Astrocyte of the cerebellum (primary cell): Measurements from ENCODE around the gene PPEF1.
"Not testable (repeated sequence)": the region's sequence is repeated elsewhere in the genome, so short reads cannot be mapped to it uniquely, and the experiment has no call there.

Source experiments
- DNase-seq: peaks from one replicate; pipeline ENCODE4 v3.0.0-alpha.2; 2011; ENCODE audit warnings: low read depth
- H3K4me3 ChIP-seq: 2 replicates; pipeline ENCODE4 v1.5.1; 2011; ENCODE audit warnings: mild to moderate bottlenecking, low read depth, low read length, moderate library complexity
- in situ Hi-C: cut with HindIII; loops from 2 replicates; pipeline ENCODE4 v1.10.0; 2017; ENCODE audit warnings: low sequenced_read_pairs
- TF ChIP-seq, protein P1 (sequence below): IDR thresholded peaks from 2 replicates; pipeline ENCODE4 v1.5.1; 2012; ENCODE audit warnings: low read length, low read depth, moderate library complexity, mild to moderate bottlenecking; ENCODE audit errors: missing control alignments

PPEF1 gene

DNA sequence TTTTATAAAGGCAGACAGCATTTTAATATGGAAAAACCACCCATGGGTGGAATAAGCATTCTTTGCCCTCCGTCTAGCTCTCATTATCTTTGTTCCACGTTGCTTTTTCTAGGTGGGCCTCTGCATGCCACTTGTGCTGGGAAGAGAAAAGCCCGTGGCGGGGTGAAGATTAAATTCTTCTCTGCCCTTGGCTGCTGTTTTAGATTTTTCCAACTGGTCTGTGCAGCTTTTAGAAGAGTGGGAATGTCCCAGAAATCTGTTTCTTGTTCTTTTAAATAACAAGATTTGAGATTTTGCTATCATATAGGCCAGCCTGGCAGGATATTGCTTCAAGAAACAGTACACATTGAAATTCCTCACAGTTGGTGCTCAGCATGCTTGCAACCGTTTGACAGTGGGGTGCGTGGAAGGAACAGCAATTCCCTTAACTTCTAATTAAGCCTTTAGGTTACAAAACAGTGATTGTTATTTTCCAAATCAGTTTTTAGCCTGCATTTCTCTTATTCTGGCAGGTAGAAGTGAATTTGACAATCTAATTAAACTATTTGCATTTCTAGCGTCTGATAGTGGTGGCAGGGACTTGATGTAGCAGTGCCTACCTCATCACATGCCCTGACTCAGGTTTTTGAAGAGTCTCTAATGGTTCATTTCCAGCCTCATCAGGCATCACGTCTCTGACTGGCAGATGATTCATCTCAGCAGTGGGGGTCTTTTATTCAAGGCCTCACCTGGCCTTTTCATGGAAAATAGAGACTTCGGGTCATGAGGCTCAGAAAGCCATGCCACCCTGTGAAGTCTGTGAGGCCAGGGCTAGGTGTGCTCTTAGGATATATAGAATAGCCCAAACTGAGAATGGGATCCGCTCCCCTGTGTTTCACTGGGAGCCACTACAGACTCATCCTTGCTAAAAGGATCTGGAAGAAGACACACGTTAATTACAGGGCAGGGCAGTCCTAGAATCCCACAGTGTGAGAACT, 50.8 kb downstream of the PPEF1 start:
- no peak overlapping the region for H3K4me3 ChIP-seq
- DNase-seq = no peak

DNA sequence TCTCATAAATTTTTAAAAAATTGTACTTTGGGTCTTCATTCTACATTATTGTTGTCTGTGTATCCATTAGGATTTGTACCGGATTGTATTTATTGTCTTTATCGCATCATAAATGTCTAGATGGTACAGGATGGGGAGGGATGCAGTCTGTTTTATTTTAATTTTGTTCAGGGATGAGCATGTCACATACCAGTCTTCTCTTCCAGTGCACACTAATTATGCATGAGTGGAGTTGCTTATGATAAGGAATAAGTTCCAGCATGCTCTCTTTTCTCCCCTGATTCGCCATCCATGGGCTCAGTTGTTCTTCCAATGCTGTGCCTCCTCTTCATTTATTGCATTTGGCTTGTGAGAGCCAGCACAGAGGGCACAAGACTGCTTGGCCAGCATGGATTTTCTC, 54.3 kb downstream of the PPEF1 start:
- H3K4me3 ChIP-seq = no peak overlapping the region
- no peak for DNase-seq
- TF ChIP-seq, protein P1, sequence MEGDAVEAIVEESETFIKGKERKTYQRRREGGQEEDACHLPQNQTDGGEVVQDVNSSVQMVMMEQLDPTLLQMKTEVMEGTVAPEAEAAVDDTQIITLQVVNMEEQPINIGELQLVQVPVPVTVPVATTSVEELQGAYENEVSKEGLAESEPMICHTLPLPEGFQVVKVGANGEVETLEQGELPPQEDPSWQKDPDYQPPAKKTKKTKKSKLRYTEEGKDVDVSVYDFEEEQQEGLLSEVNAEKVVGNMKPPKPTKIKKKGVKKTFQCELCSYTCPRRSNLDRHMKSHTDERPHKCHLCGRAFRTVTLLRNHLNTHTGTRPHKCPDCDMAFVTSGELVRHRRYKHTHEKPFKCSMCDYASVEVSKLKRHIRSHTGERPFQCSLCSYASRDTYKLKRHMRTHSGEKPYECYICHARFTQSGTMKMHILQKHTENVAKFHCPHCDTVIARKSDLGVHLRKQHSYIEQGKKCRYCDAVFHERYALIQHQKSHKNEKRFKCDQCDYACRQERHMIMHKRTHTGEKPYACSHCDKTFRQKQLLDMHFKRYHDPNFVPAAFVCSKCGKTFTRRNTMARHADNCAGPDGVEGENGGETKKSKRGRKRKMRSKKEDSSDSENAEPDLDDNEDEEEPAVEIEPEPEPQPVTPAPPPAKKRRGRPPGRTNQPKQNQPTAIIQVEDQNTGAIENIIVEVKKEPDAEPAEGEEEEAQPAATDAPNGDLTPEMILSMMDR = no peak
- in situ Hi-C loops = no loop called here

More for the DNA sequence above, 50.8 kb downstream of the PPEF1 start:
- in situ Hi-C loops = no loop called here
- TF ChIP-seq, protein P1 = no peak

DNA sequence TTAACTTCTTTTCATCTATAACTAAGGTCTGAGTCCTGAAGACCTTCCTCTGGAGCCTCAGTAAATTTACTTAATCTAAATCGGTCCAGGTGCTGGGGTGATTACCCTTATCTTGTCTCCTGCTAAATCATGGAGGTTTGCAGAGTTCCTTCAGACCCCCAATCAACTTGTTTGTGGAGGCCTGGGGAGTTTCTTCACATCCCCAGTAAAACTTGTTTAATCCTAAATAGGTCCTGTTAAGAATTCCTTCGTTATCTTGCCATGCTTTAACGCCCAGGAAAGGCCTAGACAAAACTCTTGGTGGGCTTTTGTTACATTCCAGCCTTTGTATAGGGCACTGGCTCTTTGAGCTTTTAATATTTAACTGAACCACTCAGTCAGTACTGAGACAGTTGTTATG, 55.7 kb downstream of the PPEF1 start:
- in situ Hi-C loops, H3K4me3 ChIP-seq, DNase-seq: not testable (repeated sequence)

DNA sequence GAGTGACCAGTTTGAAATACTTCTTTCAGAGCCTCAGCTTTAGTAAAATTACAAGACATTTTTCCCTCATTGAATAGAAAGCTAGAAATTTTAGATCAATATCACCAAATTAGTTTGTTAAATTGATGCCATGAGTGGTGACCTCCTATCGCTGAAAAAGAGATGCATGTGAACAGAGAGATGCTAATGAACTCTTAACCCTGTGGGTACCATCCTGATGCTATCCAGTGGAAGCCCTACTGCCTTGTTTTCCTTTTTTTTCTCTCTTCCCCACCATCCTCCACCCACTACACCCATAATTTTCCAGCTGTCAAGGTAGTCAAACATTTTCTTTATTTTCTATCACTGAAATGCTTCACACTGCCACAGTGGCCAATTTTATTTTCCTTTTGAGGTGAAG, 61.9 kb downstream of the PPEF1 start:
- no peak for DNase-seq
- TF ChIP-seq, protein P1 = no peak
- in situ Hi-C loops = no loop called here
- no peak overlapping the region for H3K4me3 ChIP-seq

DNA sequence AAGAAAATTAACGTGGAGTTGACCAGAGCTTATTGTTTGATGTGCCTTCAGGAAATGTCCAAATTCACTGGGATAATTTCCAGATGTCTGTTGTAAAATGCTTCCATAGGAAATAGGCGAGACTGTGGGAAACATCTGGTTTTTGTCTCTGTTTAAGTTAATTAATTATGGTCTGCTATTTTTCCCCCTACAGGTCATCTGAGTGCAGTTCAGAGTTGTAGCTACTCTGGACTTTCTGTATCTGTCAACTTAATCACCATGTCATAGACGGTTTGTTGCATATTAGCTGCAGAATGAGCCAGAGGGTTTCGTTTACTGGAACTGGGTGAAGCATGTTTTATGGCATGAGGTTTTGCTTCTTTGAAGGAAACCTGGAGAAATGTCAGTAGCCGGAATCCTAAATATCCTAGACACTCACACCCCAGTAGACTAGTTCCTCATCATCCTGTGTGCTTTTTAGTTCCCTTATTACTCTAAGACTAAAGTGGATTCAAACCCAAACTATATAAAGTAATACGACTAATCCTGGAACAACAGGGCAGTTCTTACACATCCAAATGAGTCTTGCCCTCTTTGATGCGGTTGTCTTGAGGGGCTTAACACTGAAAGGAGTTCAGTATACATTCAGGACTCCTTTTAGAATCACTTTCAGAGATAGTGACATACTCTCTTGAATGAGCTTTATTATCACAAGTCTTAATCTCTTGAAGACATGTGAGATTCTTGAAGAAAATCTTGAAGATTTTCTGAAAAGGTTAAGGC, 62.5 kb downstream of the PPEF1 start:
- DNase-seq = no peak
- no peak overlapping the region for H3K4me3 ChIP-seq
- TF ChIP-seq, protein P1 = no peak
- in situ Hi-C loops = no loop called here

DNA sequence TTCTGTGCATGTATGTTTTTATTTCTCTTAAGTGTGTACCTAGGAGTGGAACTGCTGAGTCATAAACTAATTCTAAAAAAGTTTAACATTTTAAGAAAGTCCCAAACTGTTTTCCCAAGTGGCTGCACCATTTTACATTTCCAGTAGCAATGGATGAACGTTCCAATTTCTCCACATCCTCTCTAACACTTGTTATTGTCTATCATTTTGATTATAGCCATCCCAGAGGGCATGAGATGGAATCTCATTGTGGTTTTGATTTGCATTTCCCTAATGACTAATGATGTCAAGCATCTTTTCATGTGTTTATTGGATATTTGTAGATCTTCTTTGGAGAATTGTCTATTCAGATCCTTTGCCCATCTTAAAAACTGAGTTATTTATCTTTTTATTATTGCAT, 82.5 kb downstream of the PPEF1 start:
- TF ChIP-seq, protein P1 = no peak
- in situ Hi-C loops = no loop called here
- no peak for DNase-seq
- H3K4me3 ChIP-seq = no peak overlapping the region
